H9 (cell line): ENCODE results near the gene GABRB2. TPM values are rescaled to one million over a fixed set of nuclear protein-coding genes. Genes with fewer than 3 reads are reported as not detected.

ENCODE experiments used
- DNase-seq: peaks from one replicate; pipeline ENCODE4 v3.0.0-alpha.2; 2017
- H2AFZ ChIP-seq: one replicate; pipeline ENCODE4 v1.6.1; 2013; ENCODE audit warnings: mild to moderate bottlenecking, low read length, control low read depth, moderate library complexity
- H2AK5ac ChIP-seq: 2 replicates; pipeline ENCODE4 v1.6.1; 2013; ENCODE audit warnings: low read length, control low read depth, mixed read lengths; ENCODE audit not compliant: insufficient read length
- H2BK120ac ChIP-seq: one replicate; pipeline ENCODE4 v1.6.1; 2013; ENCODE audit warnings: low read depth, mild to moderate bottlenecking, low read length, control low read depth, inconsistent platforms; ENCODE audit not compliant: poor library complexity, severe bottlenecking
- H2BK12ac ChIP-seq: 2 replicates; pipeline ENCODE4 v1.6.1; 2013; ENCODE audit warnings: low read length, control low read depth, mixed read lengths, low read depth; ENCODE audit not compliant: insufficient read length
- H2BK15ac ChIP-seq: 2 replicates; pipeline ENCODE4 v1.6.1; 2013; ENCODE audit warnings: low read depth, low read length, control low read depth
- H2BK20ac ChIP-seq: one replicate; pipeline ENCODE4 v1.6.1; 2013; ENCODE audit warnings: low read depth, mild to moderate bottlenecking, low read length, control low read depth, inconsistent platforms; ENCODE audit not compliant: poor library complexity, severe bottlenecking
- H2BK5ac ChIP-seq: 2 replicates; pipeline ENCODE4 v1.6.1; 2013; ENCODE audit warnings: low read length, control low read depth, mixed read lengths; ENCODE audit not compliant: insufficient read length
- H3K14ac ChIP-seq: 2 replicates; pipeline ENCODE4 v1.6.1; 2013; ENCODE audit warnings: low read length, control low read depth; ENCODE audit not compliant: insufficient read depth
- H3K18ac ChIP-seq: 2 replicates; pipeline ENCODE4 v1.6.1; 2013; ENCODE audit warnings: low read depth, mild to moderate bottlenecking, mixed read lengths, low read length, control low read depth; ENCODE audit not compliant: insufficient read length
- H3K23ac ChIP-seq: 2 replicates; pipeline ENCODE4 v1.6.1; 2013; ENCODE audit warnings: low read length, control low read depth, mixed read lengths, low read depth; ENCODE audit not compliant: insufficient read length
- H3K23me2 ChIP-seq: 2 replicates; pipeline ENCODE4 v1.6.1; 2013; ENCODE audit warnings: low read depth, mild to moderate bottlenecking, mixed read lengths, low read length, control low read depth; ENCODE audit not compliant: insufficient read length, poor library complexity, severe bottlenecking
- H3K27ac ChIP-seq: 2 replicates; pipeline ENCODE4 v1.5.1; 2013; ENCODE audit warnings: low read length, control low read depth, mixed read lengths, low read depth; ENCODE audit not compliant: insufficient read length
- H3K27me3 ChIP-seq: 2 replicates; pipeline ENCODE4 v1.6.1; 2013; ENCODE audit warnings: low read length, control low read depth, inconsistent platforms; ENCODE audit not compliant: insufficient read depth
- H3K4ac ChIP-seq: 2 replicates; pipeline ENCODE4 v1.6.1; 2013; ENCODE audit warnings: low read depth, mild to moderate bottlenecking, control low read depth, inconsistent platforms, low read length, moderate library complexity
- H3K4me1 ChIP-seq: 2 replicates; pipeline ENCODE4 v1.6.1; 2013; ENCODE audit warnings: low read length, control low read depth, inconsistent platforms; ENCODE audit not compliant: insufficient read depth
- H3K4me2 ChIP-seq: 2 replicates; pipeline ENCODE4 v1.6.1; 2013; ENCODE audit warnings: low read length, control low read depth, mixed read lengths; ENCODE audit not compliant: insufficient read length, insufficient read depth
- H3K56ac ChIP-seq: 2 replicates; pipeline ENCODE4 v1.6.1; 2013; ENCODE audit warnings: low read depth, mild to moderate bottlenecking, mixed read lengths, low read length, control low read depth; ENCODE audit not compliant: insufficient read length
- H3K79me1 ChIP-seq: 2 replicates; pipeline ENCODE4 v1.6.1; 2013; ENCODE audit warnings: low read depth, mild to moderate bottlenecking, moderate library complexity, low read length, control low read depth, inconsistent platforms; ENCODE audit not compliant: insufficient read depth, poor library complexity, severe bottlenecking
- H3K79me2 ChIP-seq: 2 replicates; pipeline ENCODE4 v1.6.1; 2013; ENCODE audit warnings: low read length, control low read depth, inconsistent platforms; ENCODE audit not compliant: insufficient read depth
- H3K9ac ChIP-seq: 2 replicates; pipeline ENCODE4 v1.6.1; 2013; ENCODE audit warnings: low read length, control low read depth, mixed read lengths; ENCODE audit not compliant: insufficient read length; ENCODE audit errors: extremely low read depth
- H3K9me3 ChIP-seq: one replicate; pipeline ENCODE4 v1.6.1; 2013; ENCODE audit warnings: low read depth, low read length, inconsistent platforms; ENCODE audit not compliant: control insufficient read depth
- H3T11ph ChIP-seq: one replicate; pipeline ENCODE4 v1.6.1; 2013; ENCODE audit warnings: mild to moderate bottlenecking, low read length, control low read depth, inconsistent platforms
- H4K20me1 ChIP-seq: one replicate; pipeline ENCODE4 v1.6.1; 2013; ENCODE audit not compliant: control insufficient read depth, insufficient read length, insufficient read depth
- H4K5ac ChIP-seq: 2 replicates; pipeline ENCODE4 v1.6.1; 2013; ENCODE audit warnings: low read depth, mild to moderate bottlenecking, mixed read lengths, low read length, control low read depth; ENCODE audit not compliant: insufficient read length
- H4K8ac ChIP-seq: replicated peaks from 2 replicates; pipeline ENCODE4 v1.6.1; 2013; ENCODE audit warnings: low read length, control low read depth, mixed read lengths, low read depth; ENCODE audit not compliant: insufficient read length
- H4K91ac ChIP-seq: 2 replicates; pipeline ENCODE4 v1.6.1; 2013; ENCODE audit warnings: low read depth, mild to moderate bottlenecking, moderate library complexity, mixed read lengths, low read length, control low read depth; ENCODE audit not compliant: insufficient read length
- H3K27ac Mint-ChIP-seq, 3 experiments: 2 replicates in 2 of 3; 3 replicates in 1 of 3; pipeline ENCODE4 v1.8.0; 2020 to 2021; ENCODE audit warnings: mixed read lengths in 3 of 3, mild to moderate bottlenecking in 1 of 3, moderate library complexity in 1 of 3
- H3K27me3 Mint-ChIP-seq: 2 replicates; pipeline ENCODE4 v1.8.0; 2021; ENCODE audit warnings: low read depth, mild to moderate bottlenecking, moderate library complexity, mixed read lengths
- H3K36me3 Mint-ChIP-seq, 3 experiments: 2 replicates in 2 of 3; 3 replicates in 1 of 3; pipeline ENCODE4 v1.8.0; 2020 to 2021; ENCODE audit warnings: low read depth in 3 of 3, mixed read lengths in 3 of 3; ENCODE audit not compliant: insufficient read depth in 1 of 3
- H3K4me1 Mint-ChIP-seq, 2 experiments: 2 replicates each; pipeline ENCODE4 v1.8.0; 2020; ENCODE audit warnings: mixed read lengths in 2 of 2
- H3K4me3 Mint-ChIP-seq, 2 experiments: 2 replicates in 1 of 2; 3 replicates in 1 of 2; pipeline ENCODE4 v1.8.0; 2020 to 2021; ENCODE audit warnings: mild to moderate bottlenecking in 2 of 2, mixed read lengths in 2 of 2, moderate library complexity in 1 of 2
- H3K9me3 Mint-ChIP-seq, 2 experiments: 2 replicates in 1 of 2; 3 replicates in 1 of 2; pipeline ENCODE4 v1.8.0; 2020; ENCODE audit warnings: mild to moderate bottlenecking in 2 of 2, mixed read lengths in 2 of 2, moderate library complexity in 1 of 2
- CTCF ChIP-seq: fragments of 200-600 bp; sonication (generic); conservative IDR thresholded peaks from 3 replicates; pipeline ENCODE4 v1.8.0; 2021; ENCODE audit warnings: antibody characterized with exemption, mild to moderate bottlenecking
- WGBS: extraction: QIAGEN DNeasy Blood & Tissue Kit; methylation state at CpG from one replicate; pipeline ENCODE4 v1.1.7; 2013; ENCODE audit warnings: missing lambda C conversion rate, low lambda C conversion rate, mixed read lengths; ENCODE audit not compliant: insufficient read length; ENCODE audit errors: extremely low coverage; 5-methylcytosine and 5-hydroxymethylcytosine counted together
- total RNA-seq: library from RNA; stranded (reverse); gene quantifications from 2 replicates; pipeline ENCODE4 v1.2.1, GENCODE V29; 2021

The GABRB2 gene
- total RNA-seq, 1 experiment from 2014 or later, result 0.20 TPM

DNA sequence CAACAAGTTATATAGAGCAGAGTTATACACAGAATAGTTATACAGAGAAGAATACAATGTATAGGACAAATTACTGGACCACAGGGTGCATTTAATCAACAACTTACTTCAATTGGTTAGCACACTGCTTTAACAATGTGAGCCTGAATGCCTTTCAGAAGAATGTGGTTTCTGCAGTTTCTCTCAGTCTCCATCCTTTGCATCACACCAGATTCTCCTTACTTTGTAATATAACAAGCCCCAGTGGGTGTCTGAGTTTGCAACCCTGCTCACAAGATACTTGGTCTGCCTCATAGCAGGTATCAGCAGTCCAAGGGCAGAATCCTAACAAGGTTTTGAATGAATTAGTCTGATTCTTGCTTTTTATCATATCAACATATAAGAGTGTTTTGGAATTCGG lies 114.6 kb downstream of the GABRB2 start:
- DNase-seq, result no peak
- Histone ChIP-seq H4K5ac (no peak overlapping the region), H3T11ph (no peak overlapping the region), H2BK5ac (no peak overlapping the region), H3K79me2 (no peaks in the 10 kb centered on the region), H3K79me1 (no peaks in the 10 kb centered on the region), H3K4me1 (no peaks in the 10 kb centered on the region), H3K14ac (no peak overlapping the region), H2BK20ac (no peak overlapping the region), H3K23me2 (no peaks in the 10 kb centered on the region), H3K18ac (no peak overlapping the region), H2AK5ac (no peak overlapping the region), H3K9me3 (no peaks in the 10 kb centered on the region), H2BK120ac (no peak overlapping the region), H2AFZ (no peak overlapping the region), H2BK12ac (no peak overlapping the region), H3K56ac (no peak overlapping the region), H4K91ac (no peak overlapping the region), H3K23ac (no peak overlapping the region), H4K20me1 (no peaks in the 10 kb centered on the region), H3K4me2 (no peak overlapping the region), H3K27me3 (no peaks in the 10 kb centered on the region), H4K8ac (no peak overlapping the region), H3K27ac (no peak overlapping the region), H3K4ac (no peak overlapping the region), H2BK15ac (no peak overlapping the region), H3K9ac (no peak overlapping the region)
- Mint-ChIP-seq H3K4me3 (no peak overlapping the region), H3K27me3 (no peaks in the 10 kb centered on the region), H3K27ac (peak overlapping the region in 2 of 3 experiments; percentile 13 to 78; a peak in 3 of 7 replicates), H3K9me3 (no peaks in the 10 kb centered on the region), H3K4me1 (peaks cover 13 to 23% of the 10 kb centered on the region in 2 experiments), H3K36me3 (no peaks in the 10 kb centered on the region)
- WGBS, result no CpG with 5 or more reads among the region's 1 CpG
- no peak for TF ChIP-seq CTCF
